HG02981 (cell line): ENCODE data around the gene VAMP7.
"Not testable (repeated sequence)": the region's sequence is repeated elsewhere in the genome, so short reads cannot be mapped to it uniquely, and the experiment has no call there.

Source experiments
- ATAC-seq: cut with Tn5 transposase; IDR thresholded peaks from one replicate; pipeline ENCODE4 v1.9.1; 2021; ENCODE audit warnings: mild to moderate bottlenecking, moderate library complexity; ENCODE audit not compliant: unreplicated experiment

The VAMP7 gene

GRCh38 chrX:155986995-155987394, 105.8 kb downstream of the VAMP7 start:
- not testable (repeated sequence) for ATAC-seq

GRCh38 chrX:155988859-155989258, 107.7 kb downstream of the VAMP7 start:
- no peak for ATAC-seq
